ENCODE results near the gene ADCY2.
"Not testable (repeated sequence)": the region's sequence is repeated elsewhere in the genome, so short reads cannot be mapped to it uniquely, and the experiment has no call there.

Gene ADCY2

DNA sequence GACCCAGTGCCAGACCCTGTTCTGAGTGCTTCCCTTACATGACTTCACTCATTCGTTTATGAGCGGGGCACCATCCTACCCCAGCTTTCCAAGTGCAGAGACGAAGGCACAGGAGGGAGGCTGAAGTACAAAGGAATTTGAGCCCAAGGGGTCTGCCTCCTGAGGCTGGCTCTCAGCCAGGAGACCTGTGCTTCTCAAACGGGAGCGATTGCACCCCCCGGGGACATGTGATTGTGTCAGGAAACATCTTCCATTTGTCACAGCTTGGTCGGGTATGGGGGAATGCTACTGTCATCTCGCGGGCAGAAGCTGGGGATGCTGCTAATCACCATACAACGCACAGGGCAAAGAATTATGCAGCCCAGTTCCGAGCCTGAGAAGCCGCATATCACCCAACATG, 23.9 kb downstream of the ADCY2 start:
- DNase-seq (ENCODE audit: extremely low read depth, insufficient read length): no peak
- H3K36me3 ChIP-seq (ENCODE audit: control insufficient read depth, insufficient read depth, low read length): no peaks in the 10 kb centered on the region
- no peak for TF ChIP-seq CTCF (IDR thresholded peaks at IDR 0.05; ENCODE audit: insufficient read depth, low read length, poor library complexity, severe bottlenecking)
- H3K4me3 ChIP-seq (replicated peaks; ENCODE audit: low read depth, low read length): no peak overlapping the region
- H3K27me3 ChIP-seq (replicated peaks; ENCODE audit: control insufficient read depth, insufficient read depth, low read length): no peaks in the 10 kb centered on the region

GRCh38 chr5:7420510-7421280, 24.8 kb downstream of the ADCY2 start:
- no peak for TF ChIP-seq CTCF (IDR thresholded peaks at IDR 0.05; ENCODE audit: insufficient read depth, low read length, poor library complexity, severe bottlenecking)
- Histone ChIP-seq H3K36me3 (ENCODE audit: control insufficient read depth, insufficient read depth, low read length) (no peaks in the 10 kb centered on the region), H3K27me3 (replicated peaks; ENCODE audit: control insufficient read depth, insufficient read depth, low read length) (no peaks in the 10 kb centered on the region), H3K4me3 (replicated peaks; ENCODE audit: low read depth, low read length) (no peak overlapping the region)
- no peak for DNase-seq (ENCODE audit: extremely low read depth, insufficient read length)

DNA sequence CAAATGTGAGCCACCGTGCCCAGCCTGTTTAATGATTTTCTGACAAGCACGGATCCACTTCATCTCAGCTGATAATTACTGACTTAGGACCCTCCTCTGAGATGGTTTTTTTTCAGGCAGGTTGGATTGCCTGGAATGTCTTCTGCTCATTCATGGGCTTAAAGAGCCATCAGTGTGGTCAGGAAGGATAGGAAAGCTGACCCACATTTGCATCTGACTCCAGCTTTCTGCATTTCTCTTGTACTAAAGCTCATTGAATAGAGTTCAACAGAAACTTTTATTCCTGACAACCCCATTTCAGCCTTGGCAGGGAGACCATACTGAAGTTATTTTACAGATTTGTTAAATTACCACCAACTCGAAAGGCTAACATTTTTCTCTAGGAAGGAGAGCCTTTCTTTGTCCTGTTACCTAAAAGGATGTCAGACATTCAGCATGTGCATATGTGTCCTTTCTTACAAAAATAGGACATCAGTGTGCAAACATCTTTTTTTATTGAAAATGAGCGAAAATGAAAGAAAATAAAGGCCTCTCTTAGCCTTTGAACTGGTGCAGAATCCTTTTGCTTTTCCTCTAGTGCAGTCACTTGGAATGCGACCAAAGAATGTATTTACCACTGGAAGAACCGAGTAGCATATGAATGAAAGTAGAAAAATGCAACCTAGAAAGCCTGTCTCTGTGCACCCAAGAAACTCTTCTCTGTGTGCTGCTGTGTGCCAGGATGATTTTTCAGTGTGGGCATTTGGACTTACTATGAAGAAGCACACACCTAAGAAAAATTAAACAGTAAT, 26.6 kb downstream of the ADCY2 start:
- H3K27me3 ChIP-seq (replicated peaks; ENCODE audit: control insufficient read depth, insufficient read depth, low read length): no peaks in the 10 kb centered on the region

DNA sequence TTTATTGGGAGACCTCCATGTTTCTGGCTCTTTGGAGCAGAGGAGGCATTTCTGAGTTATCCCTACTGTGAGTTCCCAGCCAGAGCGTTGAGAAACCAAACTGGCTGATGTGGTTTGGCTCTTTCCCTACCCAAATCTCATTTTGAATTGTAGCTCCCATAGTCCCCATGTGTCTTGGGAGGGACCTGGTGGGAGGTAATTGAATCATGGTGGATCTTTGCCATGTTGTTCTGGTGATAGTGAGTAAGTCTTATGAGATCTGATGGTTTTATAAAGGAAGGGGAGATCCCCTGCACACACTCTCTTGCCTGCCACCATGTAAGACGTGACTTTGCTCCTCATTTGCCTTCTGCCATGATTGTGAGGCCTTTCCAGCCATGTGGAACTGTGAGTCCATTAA, 27.3 kb downstream of the ADCY2 start:
- not testable (repeated sequence) for H3K36me3 ChIP-seq (ENCODE audit: control insufficient read depth, insufficient read depth, low read length); H3K27me3 ChIP-seq (replicated peaks; ENCODE audit: control insufficient read depth, insufficient read depth, low read length); H3K4me3 ChIP-seq (replicated peaks; ENCODE audit: low read depth, low read length); DNase-seq (ENCODE audit: extremely low read depth, insufficient read length)

More for the DNA sequence above, 26.6 kb downstream of the ADCY2 start:
- TF ChIP-seq CTCF (IDR thresholded peaks at IDR 0.05; ENCODE audit: insufficient read depth, low read length, poor library complexity, severe bottlenecking): no peak
- H3K4me3 ChIP-seq (replicated peaks; ENCODE audit: low read depth, low read length): no peak overlapping the region
- no peak for DNase-seq (ENCODE audit: extremely low read depth, insufficient read length)
- no peaks in the 10 kb centered on the region for H3K36me3 ChIP-seq (ENCODE audit: control insufficient read depth, insufficient read depth, low read length)

DNA sequence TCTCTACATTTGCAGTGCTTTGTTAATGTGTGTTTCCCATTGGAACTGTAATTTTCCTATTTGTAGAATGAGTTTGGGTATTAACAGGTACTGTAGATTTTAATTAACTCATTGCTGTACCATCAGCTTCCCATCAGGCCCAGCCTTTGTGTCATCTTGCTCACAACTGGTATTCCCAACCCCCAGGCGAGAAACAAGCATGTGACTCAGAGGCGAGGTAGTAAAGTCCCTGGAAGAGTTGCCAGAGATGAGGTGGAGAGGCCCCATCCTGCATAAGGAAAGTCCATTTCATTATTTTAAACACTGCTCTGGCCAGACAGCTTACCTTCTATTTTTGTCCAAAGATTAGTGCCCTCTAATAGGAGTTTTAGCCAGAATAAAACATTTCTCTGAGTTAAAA, 29.9 kb downstream of the ADCY2 start:
- no peak for TF ChIP-seq CTCF (IDR thresholded peaks at IDR 0.05; ENCODE audit: insufficient read depth, low read length, poor library complexity, severe bottlenecking)
- Histone ChIP-seq H3K4me3 (replicated peaks; ENCODE audit: low read depth, low read length) (no peak overlapping the region), H3K36me3 (ENCODE audit: control insufficient read depth, insufficient read depth, low read length) (no peaks in the 10 kb centered on the region), H3K27me3 (replicated peaks; ENCODE audit: control insufficient read depth, insufficient read depth, low read length) (no peaks in the 10 kb centered on the region)
- DNase-seq (ENCODE audit: extremely low read depth, insufficient read length): no peak

GRCh38 chr5:7426284-7426683, 30.3 kb downstream of the ADCY2 start:
- TF ChIP-seq CTCF (IDR thresholded peaks at IDR 0.05; ENCODE audit: insufficient read depth, low read length, poor library complexity, severe bottlenecking): no peak
- DNase-seq (ENCODE audit: extremely low read depth, insufficient read length): no peak
- Histone ChIP-seq H3K4me3 (replicated peaks; ENCODE audit: low read depth, low read length) (no peak overlapping the region), H3K27me3 (replicated peaks; ENCODE audit: control insufficient read depth, insufficient read depth, low read length) (no peaks in the 10 kb centered on the region), H3K36me3 (ENCODE audit: control insufficient read depth, insufficient read depth, low read length) (no peaks in the 10 kb centered on the region)

Measured in GM06990 (cell line).